K562 (cell line): ENCODE results near the gene SDR39U1. TPM values are rescaled to one million over a fixed set of nuclear protein-coding genes. Genes with fewer than 3 reads are reported as not detected.

Experiments used
- ATAC-seq: fragments of 200-7000 bp; cut with Tn5 transposase; 3 replicates; pipeline ENCODE4 v1.9.1; 2020; ENCODE audit warnings: moderate library complexity
- BruUV-seq: library from RNA; stranded (reverse); fragments of 400-500 nt; replicated peaks from 2 replicates; lab custom pipeline; 2021; lab: Mats Ljungman, UMichigan
- CTCF ChIA-PET: fragments of 300-600 bp; formaldehyde crosslinking; extraction: SDS; loops from one replicate; lab custom pipeline; 2021; ENCODE audit warnings: low intra/inter-chr PET ratio; lab: Yijun Ruan, JAX
- POLR2A ChIA-PET: fragments of 300-600, 350-650 bp; sonication (Branson Sonifier 250); formaldehyde crosslinking; extraction: SDS; loops from one replicate; lab custom pipeline; 2021; ENCODE audit warnings: antibody characterized with exemption, inconsistent platforms; lab: Yijun Ruan, JAX
- DNase-seq, 4 experiments: peaks; one replicate each; pipeline versions ENCODE4 v3.0.0 to v3.0.0-alpha.2; 2011 to 2018; ENCODE audit warnings: low spot score in 3 of 4, mixed read lengths in 3 of 4; ENCODE audit errors: extremely low read depth in 1 of 4
- FAIRE-seq: peaks from 2 replicates; lab custom pipeline; 2011; peaks lifted over from hg19 to GRCh38; lab: Jason Lieb, UNC
- H2AFZ ChIP-seq: 2 replicates; pipeline ENCODE4 v1.6.0; 2011; ENCODE audit warnings: low read depth, low read length, control low read depth, inconsistent platforms
- H3K27ac ChIP-seq: fragments of 200-600 bp; 3 replicates; pipeline ENCODE4 v1.8.0; 2011; ENCODE audit warnings: low read depth, mild to moderate bottlenecking, control low read depth, inconsistent platforms, low read length, moderate library complexity, mixed read lengths; ENCODE audit errors: extremely low read depth
- H3K27me3 ChIP-seq, 2 experiments: fragments of 300-600 bp in 1 of 2; 2 replicates in 1 of 2; 3 replicates in 1 of 2; pipeline versions ENCODE4 v1.6.0 to v1.8.0; 2011; ENCODE audit warnings: inconsistent platforms in 2 of 2, low read length in 2 of 2, mild to moderate bottlenecking in 1 of 2, mixed read lengths in 1 of 2, moderate library complexity in 1 of 2; ENCODE audit not compliant: control insufficient read depth in 2 of 2, insufficient read depth in 2 of 2
- H3K36me3 ChIP-seq: fragments of 300-600 bp; 3 replicates; pipeline ENCODE4 v1.8.0; 2011; ENCODE audit warnings: mild to moderate bottlenecking, low read length, inconsistent platforms; ENCODE audit not compliant: control insufficient read depth, insufficient read depth
- H3K4me1 ChIP-seq, 2 experiments: fragments of 200-600 bp in 1 of 2; replicated peaks in 1 of 2; 2 replicates in 1 of 2; 3 replicates in 1 of 2; pipeline versions ENCODE4 v1.5.1 to v1.8.0; 2011; ENCODE audit warnings: inconsistent platforms in 2 of 2, low read length in 2 of 2, mild to moderate bottlenecking in 1 of 2, mixed read lengths in 1 of 2, moderate library complexity in 1 of 2; ENCODE audit not compliant: control insufficient read depth in 2 of 2, insufficient read depth in 2 of 2
- H3K4me2 ChIP-seq: 2 replicates; pipeline ENCODE4 v1.6.1; 2011; ENCODE audit warnings: low read length, control low read depth, inconsistent platforms, mixed read lengths; ENCODE audit not compliant: insufficient read depth
- H3K4me3 ChIP-seq: fragments of 200-600 bp; sonication (generic), shearing (Covaris generic); 2 replicates; pipeline ENCODE4 v1.5.1; 2016; ENCODE audit warnings: control low read depth, inconsistent platforms
- H3K79me2 ChIP-seq: fragments of 200-600 bp; 3 replicates; pipeline ENCODE4 v1.8.0; 2011; ENCODE audit warnings: low read length, inconsistent platforms; ENCODE audit not compliant: control insufficient read depth, insufficient read depth
- H3K9ac ChIP-seq, 2 experiments: 2 replicates each; pipeline versions ENCODE4 v1.6.0 to v1.6.1; 2011; ENCODE audit warnings: low read depth in 2 of 2, low read length in 2 of 2, control low read depth in 1 of 2, inconsistent platforms in 1 of 2, mild to moderate bottlenecking in 1 of 2, mixed read lengths in 1 of 2; ENCODE audit not compliant: insufficient read depth in 1 of 2
- H3K9me1 ChIP-seq: one replicate; pipeline ENCODE4 v1.6.0; 2011; ENCODE audit warnings: inconsistent platforms, mild to moderate bottlenecking, low read length, moderate library complexity; ENCODE audit not compliant: control insufficient read depth, insufficient read depth
- H3K9me3 ChIP-seq: replicated peaks from 2 replicates; pipeline ENCODE4 v1.5.1; 2011; ENCODE audit warnings: low read depth, low read length, inconsistent platforms; ENCODE audit not compliant: control insufficient read depth, insufficient read depth
- H4K20me1 ChIP-seq: replicated peaks from 2 replicates; pipeline ENCODE4 v1.6.1; 2011; ENCODE audit warnings: low read length, inconsistent platforms, mixed read lengths; ENCODE audit not compliant: control insufficient read depth, insufficient read depth
- HBP1 ChIP-seq: fragments of 450-650 bp; formaldehyde crosslinking; IDR thresholded peaks from 2 replicates; pipeline ENCODE4 v1.4.0; 2022; ENCODE audit warnings: missing genetic modification characterization
- JUNB ChIP-seq: fragments of 450-650 bp; formaldehyde crosslinking; conservative IDR thresholded peaks from 2 replicates; pipeline ENCODE4 v1.4.0; 2020; ENCODE audit warnings: mild to moderate bottlenecking
- MTA2 ChIP-seq: fragments of 450-650 bp; IDR thresholded peaks from 2 replicates; pipeline ENCODE4 v1.6.1; 2016; ENCODE audit warnings: low read depth
- NELFE ChIP-seq: IDR thresholded peaks from 2 replicates; pipeline ENCODE4 v1.6.1; 2011; ENCODE audit warnings: mild to moderate bottlenecking; ENCODE audit not compliant: insufficient read depth, insufficient read length
- XRCC5 ChIP-seq: fragments of 200-400 bp; formaldehyde crosslinking; IDR thresholded peaks from 2 replicates; pipeline ENCODE4 v1.6.1; 2017; ENCODE audit warnings: low read depth, mild to moderate bottlenecking, low read length
- ZNF134 ChIP-seq: fragments of 250-450 bp; sonication (Bioruptor Pico); conservative IDR thresholded peaks from 2 replicates; pipeline ENCODE4 v1.4.0; 2020
- WGBS: fragments of 100-300 bp; shearing (Covaris generic); methylation state at CpG from one replicate; pipeline ENCODE4 v1.1.6; 2016; ENCODE audit warnings: low coverage, mixed read lengths; ENCODE audit not compliant: insufficient coverage; ENCODE audit errors: missing lambda C conversion rate; 5-methylcytosine and 5-hydroxymethylcytosine counted together
- in situ Hi-C: fragments of 300-500 bp; cut with MboI; formaldehyde crosslinking; loops from 4 replicates; pipeline ENCODE4 v1.15.0; 2018; ENCODE audit warnings: inconsistent platforms, mixed read lengths
- intact Hi-C: fragments of 100-400 bp; cut with micrococcal nuclease; formaldehyde crosslinking; loops from 2 replicates; pipeline ENCODE4 v1.14.2; 2022
- polyA plus RNA-seq, 8 experiments: library from polyadenylated mRNA; depleted of rRNA in 4 of 8; stranded (reverse) in 5 of 8; unstranded in 3 of 8; fragments of >200 nt; fragmentation: Nextera tagmentation in 2 of 8; fragmentation: Illumina TruSeq in 1 of 8; extraction: Ambion mirVana in 2 of 8; extraction: Trizol in 1 of 8; gene quantifications; 2 replicates each; pipeline versions ENCODE4 v1.2.1 to v1.2.3, GENCODE V29; 2011 to 2014; ENCODE audit warnings: inconsistent platforms in 1 of 8, missing spikeins in 1 of 8
- total RNA-seq, 7 experiments: library from RNA; depleted of rRNA in 6 of 7; stranded (reverse); fragments of >200 nt in 6 of 7; fragmentation: Illumina TruSeq in 2 of 7; extraction: Trizol in 2 of 7; gene quantifications; 2 replicates each; pipeline versions ENCODE4 v1.2.1 to v1.2.3, GENCODE V29; 2011 to 2021; ENCODE audit warnings: low replicate concordance in 1 of 7
- TF ChIP-seq, protein P1 (sequence below): fragments of 450-650 bp; IDR thresholded peaks from 2 replicates; pipeline ENCODE4 v1.6.1; 2018; ENCODE audit warnings: mild to moderate bottlenecking, low read depth; ENCODE audit not compliant: partially characterized antibody
- TF ChIP-seq, protein P2 (sequence below): sonication (generic); formaldehyde crosslinking; IDR thresholded peaks from 2 replicates; pipeline ENCODE4 v1.8.1; 2023; ENCODE audit warnings: missing genetic modification reagents, mild to moderate bottlenecking, borderline replicate concordance
- TF ChIP-seq, protein P3 (sequence below), 2 experiments: IDR thresholded peaks; 2 replicates each; pipeline ENCODE4 v1.6.1; 2011; ENCODE audit warnings: borderline replicate concordance in 1 of 2, control low read depth in 1 of 2, low read depth in 1 of 2, low read length in 1 of 2, mild to moderate bottlenecking in 1 of 2, mixed read lengths in 1 of 2, moderate library complexity in 1 of 2; ENCODE audit not compliant: insufficient read depth in 1 of 2, insufficient read length in 1 of 2, poor library complexity in 1 of 2, severe bottlenecking in 1 of 2; ENCODE audit errors: extremely low read depth in 1 of 2
- TF ChIP-seq, protein P4 (sequence below): IDR thresholded peaks from 2 replicates; pipeline ENCODE4 v1.6.1; 2014; ENCODE audit warnings: antibody characterized with exemption

The SDR39U1 gene
- total and polyA plus RNA-seq, 9 of the 15 experiments (the other 6 are each of a cell fraction or from before 2014, with no cell fraction given) = 10.4 to 56.1 (median 19.8) TPM

GRCh38 chr14:24416932-24417619 is 25.5 kb downstream of the SDR39U1 start:
- H3K9ac ChIP-seq = no peak overlapping the region
- no peak overlapping the region for H3K4me2 ChIP-seq
- ATAC-seq (no peak), DNase-seq (no peak), FAIRE-seq (no peak)
- POLR2A ChIA-PET = interaction anchor here (0.6 to 1.2 kb wide), 5 partner anchors 9 to 35 kb away, joined by 3 to 5 read pairs (median 3); no protein-coding TSS in a partner anchor
- no peak overlapping the region for H3K4me3 ChIP-seq
- in situ Hi-C loops = no loop called here
- no peaks in the 10 kb centered on the region for H3K79me2 ChIP-seq
- no peaks in the 10 kb centered on the region for H3K9me3 ChIP-seq
- H3K36me3 ChIP-seq = no peaks in the 10 kb centered on the region
- CTCF ChIA-PET = no interaction called here
- H4K20me1 ChIP-seq = no peaks in the 10 kb centered on the region
- intact Hi-C loops = no loop called here
- peaks cover 4 to 26% of the 10 kb centered on the region in 2 experiments; a peak in 4 of 5 replicates for H3K4me1 ChIP-seq
- H3K9me1 ChIP-seq = no peaks in the 10 kb centered on the region
- H3K27ac ChIP-seq = no peak overlapping the region
- 82% methylated on average over 6 of the region's 16 CpGs for WGBS
- BruUV-seq = no TSS peak
- H3K27me3 ChIP-seq = no peaks in the 10 kb centered on the region
- H2AFZ ChIP-seq = no peak overlapping the region
- TF ChIP-seq, protein P1, sequence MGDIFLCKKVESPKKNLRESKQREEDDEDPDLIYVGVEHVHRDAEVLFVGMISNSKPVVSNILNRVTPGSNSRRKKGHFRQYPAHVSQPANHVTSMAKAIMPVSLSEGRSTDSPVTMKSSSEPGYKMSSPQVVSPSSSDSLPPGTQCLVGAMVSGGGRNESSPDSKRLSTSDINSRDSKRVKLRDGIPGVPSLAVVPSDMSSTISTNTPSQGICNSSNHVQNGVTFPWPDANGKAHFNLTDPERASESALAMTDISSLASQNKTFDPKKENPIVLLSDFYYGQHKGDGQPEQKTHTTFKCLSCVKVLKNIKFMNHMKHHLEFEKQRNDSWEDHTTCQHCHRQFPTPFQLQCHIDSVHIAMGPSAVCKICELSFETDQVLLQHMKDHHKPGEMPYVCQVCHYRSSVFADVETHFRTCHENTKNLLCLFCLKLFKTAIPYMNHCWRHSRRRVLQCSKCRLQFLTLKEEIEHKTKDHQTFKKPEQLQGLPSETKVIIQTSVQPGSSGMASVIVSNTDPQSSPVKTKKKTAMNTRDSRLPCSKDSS = no peak
- TF ChIP-seq JUNB (CRISPR knock-in tag) = no peak
- TF ChIP-seq NELFE = no peak
- TF ChIP-seq, protein P2, sequence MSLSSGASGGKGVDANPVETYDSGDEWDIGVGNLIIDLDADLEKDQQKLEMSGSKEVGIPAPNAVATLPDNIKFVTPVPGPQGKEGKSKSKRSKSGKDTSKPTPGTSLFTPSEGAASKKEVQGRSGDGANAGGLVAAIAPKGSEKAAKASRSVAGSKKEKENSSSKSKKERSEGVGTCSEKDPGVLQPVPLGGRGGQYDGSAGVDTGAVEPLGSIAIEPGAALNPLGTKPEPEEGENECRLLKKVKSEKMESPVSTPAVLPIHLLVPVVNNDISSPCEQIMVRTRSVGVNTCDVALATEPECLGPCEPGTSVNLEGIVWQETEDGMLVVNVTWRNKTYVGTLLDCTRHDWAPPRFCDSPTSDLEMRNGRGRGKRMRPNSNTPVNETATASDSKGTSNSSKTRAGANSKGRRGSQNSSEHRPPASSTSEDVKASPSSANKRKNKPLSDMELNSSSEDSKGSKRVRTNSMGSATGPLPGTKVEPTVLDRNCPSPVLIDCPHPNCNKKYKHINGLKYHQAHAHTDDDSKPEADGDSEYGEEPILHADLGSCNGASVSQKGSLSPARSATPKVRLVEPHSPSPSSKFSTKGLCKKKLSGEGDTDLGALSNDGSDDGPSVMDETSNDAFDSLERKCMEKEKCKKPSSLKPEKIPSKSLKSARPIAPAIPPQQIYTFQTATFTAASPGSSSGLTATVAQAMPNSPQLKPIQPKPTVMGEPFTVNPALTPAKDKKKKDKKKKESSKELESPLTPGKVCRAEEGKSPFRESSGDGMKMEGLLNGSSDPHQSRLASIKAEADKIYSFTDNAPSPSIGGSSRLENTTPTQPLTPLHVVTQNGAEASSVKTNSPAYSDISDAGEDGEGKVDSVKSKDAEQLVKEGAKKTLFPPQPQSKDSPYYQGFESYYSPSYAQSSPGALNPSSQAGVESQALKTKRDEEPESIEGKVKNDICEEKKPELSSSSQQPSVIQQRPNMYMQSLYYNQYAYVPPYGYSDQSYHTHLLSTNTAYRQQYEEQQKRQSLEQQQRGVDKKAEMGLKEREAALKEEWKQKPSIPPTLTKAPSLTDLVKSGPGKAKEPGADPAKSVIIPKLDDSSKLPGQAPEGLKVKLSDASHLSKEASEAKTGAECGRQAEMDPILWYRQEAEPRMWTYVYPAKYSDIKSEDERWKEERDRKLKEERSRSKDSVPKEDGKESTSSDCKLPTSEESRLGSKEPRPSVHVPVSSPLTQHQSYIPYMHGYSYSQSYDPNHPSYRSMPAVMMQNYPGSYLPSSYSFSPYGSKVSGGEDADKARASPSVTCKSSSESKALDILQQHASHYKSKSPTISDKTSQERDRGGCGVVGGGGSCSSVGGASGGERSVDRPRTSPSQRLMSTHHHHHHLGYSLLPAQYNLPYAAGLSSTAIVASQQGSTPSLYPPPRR = no peak
- TF ChIP-seq, protein P3, sequence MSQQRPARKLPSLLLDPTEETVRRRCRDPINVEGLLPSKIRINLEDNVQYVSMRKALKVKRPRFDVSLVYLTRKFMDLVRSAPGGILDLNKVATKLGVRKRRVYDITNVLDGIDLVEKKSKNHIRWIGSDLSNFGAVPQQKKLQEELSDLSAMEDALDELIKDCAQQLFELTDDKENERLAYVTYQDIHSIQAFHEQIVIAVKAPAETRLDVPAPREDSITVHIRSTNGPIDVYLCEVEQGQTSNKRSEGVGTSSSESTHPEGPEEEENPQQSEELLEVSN (IDR thresholded peaks at IDR 0.05; ENCODE audit: borderline replicate concordance in 1 of 2, extremely low read depth in 1 of 2, insufficient read depth in 1 of 2, insufficient read length in 1 of 2, low read depth in 1 of 2, low read length in 1 of 2, poor library complexity in 1 of 2, severe bottlenecking in 1 of 2) = no peak
- TF ChIP-seq, protein P4, sequence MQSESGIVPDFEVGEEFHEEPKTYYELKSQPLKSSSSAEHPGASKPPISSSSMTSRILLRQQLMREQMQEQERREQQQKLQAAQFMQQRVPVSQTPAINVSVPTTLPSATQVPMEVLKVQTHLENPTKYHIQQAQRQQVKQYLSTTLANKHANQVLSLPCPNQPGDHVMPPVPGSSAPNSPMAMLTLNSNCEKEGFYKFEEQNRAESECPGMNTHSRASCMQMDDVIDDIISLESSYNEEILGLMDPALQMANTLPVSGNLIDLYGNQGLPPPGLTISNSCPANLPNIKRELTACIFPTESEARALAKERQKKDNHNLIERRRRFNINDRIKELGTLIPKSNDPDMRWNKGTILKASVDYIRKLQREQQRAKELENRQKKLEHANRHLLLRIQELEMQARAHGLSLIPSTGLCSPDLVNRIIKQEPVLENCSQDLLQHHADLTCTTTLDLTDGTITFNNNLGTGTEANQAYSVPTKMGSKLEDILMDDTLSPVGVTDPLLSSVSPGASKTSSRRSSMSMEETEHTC = no peak
- no peak for TF ChIP-seq ZNF134
- TF ChIP-seq XRCC5 = no peak
- no peak for TF ChIP-seq MTA2
- no peak for TF ChIP-seq HBP1 (CRISPR knock-in tag)
